Activated naive CD4-positive, alpha-beta T cell treated with anti-CD3 and anti-CD28 coated beads, Interleukin-2, amount 50 U/mL, for 24 hours (primary cell): ENCODE measurements around the gene GALNT9.

Experiments
- H3K27ac Mint-ChIP-seq: one replicate; pipeline ENCODE4 v1.8.0; 2021; ENCODE audit warnings: mild to moderate bottlenecking, mixed read lengths
- H3K27me3 Mint-ChIP-seq: one replicate; pipeline ENCODE4 v1.8.0; 2021; ENCODE audit warnings: mixed read lengths
- H3K36me3 Mint-ChIP-seq: one replicate; pipeline ENCODE4 v1.8.0; 2021; ENCODE audit warnings: mixed read lengths
- H3K4me1 Mint-ChIP-seq: one replicate; pipeline ENCODE4 v1.8.0; 2021; ENCODE audit warnings: mixed read lengths
- H3K4me3 Mint-ChIP-seq: one replicate; pipeline ENCODE4 v1.8.0; 2021; ENCODE audit warnings: mild to moderate bottlenecking, mixed read lengths
- H3K9me3 Mint-ChIP-seq: one replicate; pipeline ENCODE4 v1.8.0; 2021; ENCODE audit warnings: mixed read lengths

The GALNT9 gene

GRCh38 chr12:132290203-132290540 lies 39.2 kb downstream of the GALNT9 start:
- H3K4me1 Mint-ChIP-seq = no peaks in the 10 kb centered on the region
- no peaks in the 10 kb centered on the region for H3K9me3 Mint-ChIP-seq
- H3K27me3 Mint-ChIP-seq = peaks cover 16% of the 10 kb centered on the region
- H3K4me3 Mint-ChIP-seq = no peak overlapping the region
- H3K27ac Mint-ChIP-seq = no peak overlapping the region
- H3K36me3 Mint-ChIP-seq = no peaks in the 10 kb centered on the region

GRCh38 chr12:132289356-132290202 lies 39.8 kb downstream of the GALNT9 start:
- H3K36me3 Mint-ChIP-seq = no peaks in the 10 kb centered on the region
- H3K4me3 Mint-ChIP-seq = no peak overlapping the region
- no peaks in the 10 kb centered on the region for H3K4me1 Mint-ChIP-seq
- H3K27ac Mint-ChIP-seq = peak overlapping the region; percentile 43
- H3K9me3 Mint-ChIP-seq = no peaks in the 10 kb centered on the region
- peaks cover 16% of the 10 kb centered on the region for H3K27me3 Mint-ChIP-seq

GRCh38 chr12:132288516-132289215 lies 40.7 kb downstream of the GALNT9 start:
- Mint-ChIP-seq H3K4me3 (no peak overlapping the region), H3K4me1 (peaks cover 4% of the 10 kb centered on the region), H3K27me3 (peaks cover 20% of the 10 kb centered on the region), H3K27ac (peak overlapping the region; percentile 43), H3K9me3 (no peaks in the 10 kb centered on the region), H3K36me3 (no peaks in the 10 kb centered on the region)

- Mint-ChIP-seq H3K36me3 (no peaks in the 10 kb centered on the region), H3K27me3 (peaks cover 20% of the 10 kb centered on the region), H3K4me1 (peaks cover 4% of the 10 kb centered on the region), H3K4me3 (no peak overlapping the region), H3K9me3 (no peaks in the 10 kb centered on the region), H3K27ac (no peak overlapping the region)
Observed at GRCh38 chr12:132287391-132288238, 41.8 kb downstream of the GALNT9 start.

GRCh38 chr12:132286912-132287311 lies 42.5 kb downstream of the GALNT9 start:
- H3K27ac Mint-ChIP-seq = no peak overlapping the region
- H3K9me3 Mint-ChIP-seq = no peaks in the 10 kb centered on the region
- no peaks in the 10 kb centered on the region for H3K36me3 Mint-ChIP-seq
- peaks cover 20% of the 10 kb centered on the region for H3K27me3 Mint-ChIP-seq
- H3K4me1 Mint-ChIP-seq = peaks cover 4% of the 10 kb centered on the region
- H3K4me3 Mint-ChIP-seq = no peak overlapping the region

- H3K27me3 Mint-ChIP-seq = peaks cover 20% of the 10 kb centered on the region
- H3K4me1 Mint-ChIP-seq = peaks cover 4% of the 10 kb centered on the region
- H3K27ac Mint-ChIP-seq = no peak overlapping the region
- H3K36me3 Mint-ChIP-seq = no peaks in the 10 kb centered on the region
- no peak overlapping the region for H3K4me3 Mint-ChIP-seq
- no peaks in the 10 kb centered on the region for H3K9me3 Mint-ChIP-seq
Observed at GRCh38 chr12:132285991-132286681, 43.3 kb downstream of the GALNT9 start.

- H3K4me1 Mint-ChIP-seq = peaks cover 4% of the 10 kb centered on the region
- H3K36me3 Mint-ChIP-seq = no peaks in the 10 kb centered on the region
- no peak overlapping the region for H3K27ac Mint-ChIP-seq
- no peaks in the 10 kb centered on the region for H3K9me3 Mint-ChIP-seq
- no peak overlapping the region for H3K4me3 Mint-ChIP-seq
- H3K27me3 Mint-ChIP-seq = peaks cover 22% of the 10 kb centered on the region
Observed at GRCh38 chr12:132284827-132285741, 44.3 kb downstream of the GALNT9 start.

GRCh38 chr12:132284071-132284826 lies 45.1 kb downstream of the GALNT9 start:
- Mint-ChIP-seq H3K36me3 (no peaks in the 10 kb centered on the region), H3K27me3 (peaks cover 26% of the 10 kb centered on the region), H3K9me3 (no peaks in the 10 kb centered on the region), H3K4me3 (no peak overlapping the region), H3K4me1 (peaks cover 4% of the 10 kb centered on the region), H3K27ac (no peak overlapping the region)

- Mint-ChIP-seq H3K27me3 (peaks cover 24% of the 10 kb centered on the region), H3K4me3 (no peak overlapping the region), H3K9me3 (no peaks in the 10 kb centered on the region)
Observed at GRCh38 chr12:132282950-132283771, 46.2 kb downstream of the GALNT9 start.

GRCh38 chr12:132282031-132282949 lies 47.1 kb downstream of the GALNT9 start:
- Mint-ChIP-seq H3K27me3 (peaks cover 22% of the 10 kb centered on the region), H3K36me3 (no peaks in the 10 kb centered on the region), H3K4me1 (peaks cover 4% of the 10 kb centered on the region), H3K9me3 (no peaks in the 10 kb centered on the region), H3K4me3 (no peak overlapping the region), H3K27ac (no peak overlapping the region)

More at GRCh38 chr12:132282950-132283771, 46.2 kb downstream of the GALNT9 start:
- Mint-ChIP-seq H3K36me3 (no peaks in the 10 kb centered on the region), H3K4me1 (peaks cover 4% of the 10 kb centered on the region), H3K27ac (no peak overlapping the region)

- H3K27ac Mint-ChIP-seq = no peak overlapping the region
- H3K4me1 Mint-ChIP-seq = peaks cover 4% of the 10 kb centered on the region
- peaks cover 23% of the 10 kb centered on the region for H3K27me3 Mint-ChIP-seq
Observed at GRCh38 chr12:132281038-132281437, 48.4 kb downstream of the GALNT9 start.

GRCh38 chr12:132280406-132280805 lies 49.0 kb downstream of the GALNT9 start:
- H3K27me3 Mint-ChIP-seq = peaks cover 23% of the 10 kb centered on the region
- H3K4me1 Mint-ChIP-seq = peaks cover 4% of the 10 kb centered on the region
- H3K9me3 Mint-ChIP-seq = no peaks in the 10 kb centered on the region
- no peak overlapping the region for H3K27ac Mint-ChIP-seq
- no peak overlapping the region for H3K4me3 Mint-ChIP-seq
- H3K36me3 Mint-ChIP-seq = no peaks in the 10 kb centered on the region

More at GRCh38 chr12:132281038-132281437, 48.4 kb downstream of the GALNT9 start:
- no peaks in the 10 kb centered on the region for H3K36me3 Mint-ChIP-seq
- no peak overlapping the region for H3K4me3 Mint-ChIP-seq
- H3K9me3 Mint-ChIP-seq = no peaks in the 10 kb centered on the region
